HG02943 (cell line): ENCODE data around the gene CYP8B1.
"Not testable (repeated sequence)": the region's sequence is repeated elsewhere in the genome, so short reads cannot be mapped to it uniquely, and the experiment has no call there.

Experiments
- ATAC-seq: cut with Tn5 transposase; IDR thresholded peaks from one replicate; pipeline ENCODE4 v1.9.1; 2021; ENCODE audit warnings: mild to moderate bottlenecking, low read depth, moderate library complexity; ENCODE audit not compliant: unreplicated experiment

CYP8B1 gene

GRCh38 chr3:42887084-42887483 lies 11.4 kb upstream of the CYP8B1 start:
- ATAC-seq = no peak

- no peak for ATAC-seq
Measured at GRCh38 chr3:42886294-42886822, 10.7 kb upstream of the CYP8B1 start.

- ATAC-seq = no peak
Measured at GRCh38 chr3:42884324-42884723, 8.6 kb upstream of the CYP8B1 start.

GRCh38 chr3:42883251-42883930 lies 7.7 kb upstream of the CYP8B1 start:
- not testable (repeated sequence) for ATAC-seq

- ATAC-seq = peak; percentile 91
Measured at GRCh38 chr3:42880601-42881451, 5.1 kb upstream of the CYP8B1 start.

- ATAC-seq = no peak
Measured at GRCh38 chr3:42880183-42880582, 4.5 kb upstream of the CYP8B1 start.

GRCh38 chr3:42877881-42878280 lies 2.2 kb upstream of the CYP8B1 start:
- ATAC-seq = no peak

- no peak for ATAC-seq
Measured at GRCh38 chr3:42876940-42877720, 1.5 kb upstream of the CYP8B1 start.

- ATAC-seq = no peak
Measured at GRCh38 chr3:42876401-42876800, 722 bp upstream of the CYP8B1 start.

GRCh38 chr3:42874749-42875148 lies 930 bp downstream of the CYP8B1 start:
- no peak for ATAC-seq

- no peak for ATAC-seq
Measured at GRCh38 chr3:42873221-42873982, 2.3 kb downstream of the CYP8B1 start.

- ATAC-seq = no peak
Measured at GRCh38 chr3:42872718-42873117, 3.0 kb downstream of the CYP8B1 start.

GRCh38 chr3:42871592-42872196 lies 4.0 kb downstream of the CYP8B1 start:
- no peak for ATAC-seq

GRCh38 chr3:42868841-42869240 lies 6.8 kb downstream of the CYP8B1 start:
- ATAC-seq = no peak

- ATAC-seq = no peak
Measured at GRCh38 chr3:42867138-42867537, 8.5 kb downstream of the CYP8B1 start.

GRCh38 chr3:42865256-42865655 lies 10.4 kb downstream of the CYP8B1 start:
- ATAC-seq = no peak

- ATAC-seq = no peak
Measured at GRCh38 chr3:42864321-42864950, 11.2 kb downstream of the CYP8B1 start.

GRCh38 chr3:42856544-42856943 lies 19.1 kb downstream of the CYP8B1 start:
- no peak for ATAC-seq
